Stomach (tissue), 9 donors: ENCODE measurements around the gene ANKRD11. TPM values are rescaled to one million over a fixed set of nuclear protein-coding genes. Genes with fewer than 3 reads are reported as not detected.

ENCODE experiments used
- DNase-seq, 2 donors: peaks; one replicate each; pipeline versions ENCODE4 v3.0.0 to v3.0.0-alpha.2; 2013 to 2019
- H3K27ac ChIP-seq, 5 donors: fragments of 200-600 bp in 4 of 5; sonication (generic) in 4 of 5; one replicate each; pipeline ENCODE4 v1.5.1; 2013 to 2019; ENCODE audit warnings: mild to moderate bottlenecking in 1 of 5, moderate library complexity in 1 of 5
- H3K27me3 ChIP-seq, 3 donors: fragments of 200-600 bp; sonication (generic); one replicate each; pipeline ENCODE4 v1.5.1; 2017 to 2019; ENCODE audit warnings: mixed run types in 1 of 3
- H3K36me3 ChIP-seq, 4 donors: fragments of 200-600 bp; sonication (generic); 1 replicate in 3 of 4; 2 replicates in 1 of 4; pipeline ENCODE4 v1.5.1; 2016 to 2019
- H3K4me1 ChIP-seq, 4 donors: fragments of 200-600 bp; sonication (generic); one replicate each; pipeline ENCODE4 v1.5.1; 2016 to 2019
- H3K4me3 ChIP-seq, 4 donors: fragments of 200-600 bp; sonication (generic) in 3 of 4; one replicate each; pipeline ENCODE4 v1.5.1; 2016 to 2019; ENCODE audit warnings: mild to moderate bottlenecking in 1 of 4
- H3K9me3 ChIP-seq, 4 donors: fragments of 200-600 bp; sonication (generic); one replicate each; pipeline ENCODE4 v1.5.1; 2016 to 2019
- EP300 ChIP-seq: sonication (generic); formaldehyde crosslinking; IDR thresholded peaks from one replicate; pipeline ENCODE4 v1.6.1; 2017; ENCODE audit warnings: antibody characterized with exemption
- POLR2A ChIP-seq, 4 donors: fragments of 450-650 bp; IDR thresholded peaks; one replicate each; pipeline ENCODE4 v1.6.1; 2016; ENCODE audit warnings: antibody characterized with exemption in 4 of 4, control low read depth in 2 of 4, mild to moderate bottlenecking in 1 of 4, moderate library complexity in 1 of 4
- POLR2AphosphoS5 ChIP-seq, 3 donors: sonication (generic); formaldehyde crosslinking; IDR thresholded peaks; one replicate each; pipeline ENCODE4 v1.6.1; 2016; ENCODE audit warnings: antibody characterized with exemption in 3 of 3
- WGBS, 5 donors: extraction: QIAGEN DNeasy Blood & Tissue Kit in 3 of 5; methylation state at CpG; one replicate each; pipeline versions ENCODE4 v1.1.5 to v1.1.7; 2013 to 2018; 5-methylcytosine and 5-hydroxymethylcytosine counted together
- intact Hi-C: fragments of 100-400 bp; cut with DNase I; formaldehyde crosslinking; loops from one replicate; pipeline ENCODE4 v1.15.1; 2023; ENCODE audit warnings: low total_unique reads
- polyA plus RNA-seq, 3 donors: library from polyadenylated mRNA; stranded (reverse); fragments of 200-250 nt; gene quantifications; one replicate each; pipeline ENCODE4 v1.2.3, GENCODE V29; 2013
- total RNA-seq, 5 donors: library from RNA; depleted of rRNA; stranded (reverse); fragments of >200 nt; gene quantifications; one replicate each; pipeline versions ENCODE4 v1.1.0 to v1.2.3, GENCODE V29; 2014 to 2016
- TF ChIP-seq, protein P1 (sequence below), 7 experiments: fragments of 450-650 bp in 4 of 7; fragments of 200-600 bp in 3 of 7; sonication (generic) in 3 of 7; IDR thresholded peaks; one replicate each; pipeline ENCODE4 v1.5.1; 2016 to 2019; ENCODE audit warnings: antibody characterized with exemption in 7 of 7, control low read depth in 2 of 7, mild to moderate bottlenecking in 1 of 7
- donor health status: healthy with polysubstance abuse.
- donor health status: Bipolar disorder and iron deficiency.
- donor health status: healthy.

Gene ANKRD11
- total and polyA plus RNA-seq, 8 donors: 25.4 to 350 (median 88.7) TPM

DNA sequence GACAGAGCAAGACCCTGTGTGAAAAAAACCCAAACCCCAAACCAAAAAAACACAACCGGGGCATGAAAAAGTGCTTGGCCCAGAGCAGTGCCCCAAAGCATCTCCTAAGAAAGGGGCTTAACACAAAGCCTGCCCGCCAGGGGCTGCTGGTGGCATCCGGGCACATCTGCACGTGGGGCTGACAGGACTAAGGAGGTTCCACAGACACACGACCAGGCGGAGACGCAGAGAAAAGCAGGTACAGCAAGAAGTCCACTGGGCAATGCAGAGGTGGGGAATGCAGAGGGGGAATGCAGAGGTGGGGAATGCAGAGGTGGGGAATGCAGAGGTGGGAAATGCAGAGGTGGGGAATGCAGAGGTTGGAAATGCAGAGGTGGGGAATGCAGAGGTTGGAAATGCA lies 163.6 kb downstream of the ANKRD11 start:
- peaks cover 0 to 7% (median 0%) of the 10 kb centered on the region in 4 donors for H3K36me3 ChIP-seq
- intact Hi-C loops: no loop called here
- peak overlapping the region in 4 of 5 donors; percentile 71 to 83 (median 80) for H3K27ac ChIP-seq

DNA sequence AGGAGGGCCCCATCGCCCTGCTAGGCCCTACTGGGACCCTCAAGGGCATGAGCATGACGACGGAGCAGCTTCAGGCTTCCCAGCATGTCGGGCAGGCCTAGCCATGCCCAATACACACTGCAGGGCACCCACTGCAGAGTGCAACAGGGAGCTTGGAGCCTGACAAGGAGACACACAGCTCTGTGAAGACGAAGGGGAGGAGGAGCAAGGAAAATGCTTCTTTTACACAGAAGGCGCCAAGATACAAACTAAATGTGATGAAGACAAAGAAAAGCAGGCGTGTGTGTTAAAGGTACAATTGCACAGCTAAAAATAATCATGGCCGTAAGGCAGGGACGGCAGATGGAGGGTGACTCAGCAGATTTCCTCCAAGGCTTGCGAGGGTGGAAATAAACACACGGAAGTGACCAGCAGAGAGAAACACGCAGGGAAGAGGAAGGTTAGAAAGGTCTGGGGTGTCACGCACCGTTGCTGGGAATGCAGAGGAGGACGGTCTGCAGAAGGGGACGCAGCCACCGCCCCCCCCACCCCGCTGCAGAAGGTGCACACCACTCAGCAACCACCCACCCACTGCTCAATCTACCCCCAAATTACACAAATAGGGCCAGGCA lies 164.4 kb downstream of the ANKRD11 start:
- Histone ChIP-seq H3K4me1 (peaks cover 63 to 94% (median 75%) of the 10 kb centered on the region in 4 donors), H3K9me3 (no peaks in the 10 kb centered on the region), H3K36me3 (peaks cover 0 to 7% (median 0%) of the 10 kb centered on the region in 4 donors), H3K27ac (peak overlapping the region; percentile 52 to 83 (median 77)), H3K4me3 (peak overlapping the region in 1 of 4 donors; percentile 27), H3K27me3 (no peaks in the 10 kb centered on the region)
- TF ChIP-seq, protein P1, sequence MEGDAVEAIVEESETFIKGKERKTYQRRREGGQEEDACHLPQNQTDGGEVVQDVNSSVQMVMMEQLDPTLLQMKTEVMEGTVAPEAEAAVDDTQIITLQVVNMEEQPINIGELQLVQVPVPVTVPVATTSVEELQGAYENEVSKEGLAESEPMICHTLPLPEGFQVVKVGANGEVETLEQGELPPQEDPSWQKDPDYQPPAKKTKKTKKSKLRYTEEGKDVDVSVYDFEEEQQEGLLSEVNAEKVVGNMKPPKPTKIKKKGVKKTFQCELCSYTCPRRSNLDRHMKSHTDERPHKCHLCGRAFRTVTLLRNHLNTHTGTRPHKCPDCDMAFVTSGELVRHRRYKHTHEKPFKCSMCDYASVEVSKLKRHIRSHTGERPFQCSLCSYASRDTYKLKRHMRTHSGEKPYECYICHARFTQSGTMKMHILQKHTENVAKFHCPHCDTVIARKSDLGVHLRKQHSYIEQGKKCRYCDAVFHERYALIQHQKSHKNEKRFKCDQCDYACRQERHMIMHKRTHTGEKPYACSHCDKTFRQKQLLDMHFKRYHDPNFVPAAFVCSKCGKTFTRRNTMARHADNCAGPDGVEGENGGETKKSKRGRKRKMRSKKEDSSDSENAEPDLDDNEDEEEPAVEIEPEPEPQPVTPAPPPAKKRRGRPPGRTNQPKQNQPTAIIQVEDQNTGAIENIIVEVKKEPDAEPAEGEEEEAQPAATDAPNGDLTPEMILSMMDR (IDR thresholded peaks at IDR 0.05): no peak
- no peak for TF ChIP-seq POLR2A (IDR thresholded peaks at IDR 0.05)
- peak; percentile 46 to 87 (median 85) for TF ChIP-seq POLR2AphosphoS5 (IDR thresholded peaks at IDR 0.05)
- no peak for TF ChIP-seq EP300
- WGBS, 5 donors: 14 to 23% (median 20%) methylated on average over 18 of the region's 18 CpGs
- DNase-seq: peak; percentile 72 to 88
- intact Hi-C loops: no loop called here

More for the DNA sequence above, 163.6 kb downstream of the ANKRD11 start:
- TF ChIP-seq POLR2A (IDR thresholded peaks at IDR 0.05): no peak
- TF ChIP-seq POLR2AphosphoS5 (IDR thresholded peaks at IDR 0.05): no peak
- TF ChIP-seq, protein P1 (IDR thresholded peaks at IDR 0.05): no peak
- no peak for TF ChIP-seq EP300
- DNase-seq: no peak
- Histone ChIP-seq H3K4me3 (no peak overlapping the region), H3K27me3 (no peaks in the 10 kb centered on the region), H3K9me3 (no peaks in the 10 kb centered on the region), H3K4me1 (peaks cover 56 to 94% (median 71%) of the 10 kb centered on the region in 4 donors)
- 82 to 90% (median 87%) methylated on average over 7 of the region's 7 CpGs for WGBS, 5 donors

DNA sequence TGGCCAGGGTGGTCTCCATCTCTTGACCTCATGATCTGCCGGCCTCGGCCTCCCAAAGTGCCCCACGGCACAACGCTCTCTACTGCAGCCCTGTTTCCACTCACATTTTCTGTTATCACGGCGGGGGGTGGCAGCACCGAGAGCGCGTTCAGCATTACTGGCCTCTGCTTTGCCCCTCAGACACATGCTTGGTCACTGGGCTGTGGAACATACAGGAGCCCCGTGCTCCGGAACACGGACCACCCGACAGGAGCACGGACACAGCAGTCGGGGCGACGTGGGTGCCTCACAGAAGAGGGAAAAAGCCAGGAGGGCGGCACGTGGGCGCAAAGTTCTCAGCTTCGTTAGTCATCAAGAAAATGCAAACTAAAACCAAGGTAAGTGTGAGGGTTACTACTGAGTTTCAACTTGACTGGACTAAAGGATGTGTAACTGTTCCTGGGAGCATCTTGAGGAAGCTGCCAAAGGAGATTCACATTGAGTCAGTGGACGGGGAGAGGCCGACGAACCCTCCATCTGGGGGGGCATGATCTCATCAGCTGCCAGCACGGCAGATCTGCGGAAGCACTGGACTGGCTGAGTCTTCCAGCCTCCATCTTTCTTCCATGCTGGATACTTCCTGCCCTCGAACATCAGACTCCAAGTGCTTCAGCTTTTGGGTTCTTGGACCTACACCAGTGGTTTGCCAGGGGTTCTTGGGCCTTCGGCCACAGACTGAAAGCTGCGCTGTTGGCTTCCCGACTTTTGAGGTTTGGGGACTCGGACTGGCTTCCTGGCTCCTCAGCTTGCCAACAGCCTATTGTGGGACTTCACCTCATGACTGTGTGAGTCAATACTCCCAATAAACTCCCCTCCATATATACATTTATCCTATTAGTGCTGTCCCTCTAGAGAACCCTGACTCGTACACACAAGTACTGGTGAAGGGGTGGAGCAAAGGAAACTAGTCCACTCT lies 166.0 kb downstream of the ANKRD11 start:
- Histone ChIP-seq H3K9me3 (no peaks in the 10 kb centered on the region), H3K27me3 (no peaks in the 10 kb centered on the region), H3K36me3 (peaks cover 0 to 7% (median 0%) of the 10 kb centered on the region in 4 donors), H3K4me1 (peaks cover 68 to 94% (median 80%) of the 10 kb centered on the region in 4 donors), H3K4me3 (no peak overlapping the region), H3K27ac (peak overlapping the region in 4 of 5 donors; percentile 71 to 83 (median 80))
- WGBS, 5 donors: 82 to 89% (median 84%) methylated on average over 32 of the region's 32 CpGs
- TF ChIP-seq POLR2AphosphoS5 (IDR thresholded peaks at IDR 0.05) (no peak), EP300 (no peak), POLR2A (IDR thresholded peaks at IDR 0.05) (no peak)
- TF ChIP-seq, protein P1 (IDR thresholded peaks at IDR 0.05): no peak
- intact Hi-C loops: no loop called here
- DNase-seq: no peak
